Retinal pigment epithelial cell (primary cell): ENCODE data around the gene KCNJ10.

Experiments
- DNase-seq: peaks from one replicate; pipeline ENCODE4 v3.0.0-alpha.2; 2010; ENCODE audit warnings: low read depth
- H3K4me3 ChIP-seq: 2 replicates; pipeline ENCODE4 v1.5.1; 2011; ENCODE audit warnings: mild to moderate bottlenecking, low read length, control low read depth, moderate library complexity
- CTCF ChIP-seq: conservative IDR thresholded peaks from 2 replicates; pipeline ENCODE4 v1.5.1; 2011; ENCODE audit warnings: low read depth, low read length, control low read depth, inconsistent platforms

The KCNJ10 gene

GRCh38 chr1:160082487-160082886 is 12.5 kb upstream of the KCNJ10 start:
- no peak for DNase-seq
- H3K4me3 ChIP-seq, result no peak overlapping the region
- TF ChIP-seq CTCF, result no peak

DNA sequence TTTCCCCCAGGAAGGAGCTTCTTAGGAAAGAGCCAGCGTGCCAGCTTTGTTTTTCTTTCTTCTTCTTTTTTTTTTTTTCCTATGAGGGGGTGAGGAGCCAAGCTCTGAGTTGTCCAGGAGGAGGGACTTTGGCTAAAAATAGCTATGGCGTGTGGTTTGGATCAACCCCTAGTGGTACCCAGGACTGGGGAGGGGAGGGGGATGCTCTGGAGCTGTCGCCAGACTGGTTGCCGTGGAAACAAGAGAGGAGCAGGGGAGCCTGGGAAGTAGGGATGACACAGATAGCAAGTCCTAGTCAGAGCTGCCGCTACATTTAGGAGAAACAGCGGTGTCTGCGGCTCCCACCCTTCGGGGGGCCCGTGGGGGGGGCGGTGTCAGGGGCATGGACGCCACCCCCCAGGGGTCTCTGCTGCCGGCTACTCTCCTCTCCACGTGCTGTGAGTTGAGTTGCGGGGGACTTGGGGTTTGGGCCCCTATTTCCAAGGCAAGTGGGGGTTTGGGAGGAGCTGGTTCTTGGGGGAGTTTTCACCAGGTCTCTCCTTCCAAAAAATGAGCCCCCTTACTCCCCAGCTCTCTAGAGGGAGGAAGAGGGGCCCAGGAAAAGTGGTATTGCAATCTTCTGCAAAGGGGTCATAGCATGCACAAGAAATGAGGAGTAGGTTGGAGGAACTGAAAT is 11.4 kb upstream of the KCNJ10 start, which contains the start of gene KCNJ9:
Gene KCNJ9, plus strand, starts transcription at position 278 of the 676 bp plus-strand sequence. CDS start 2,493 bp downstream, outside the sequence.
- H3K4me3 ChIP-seq, result no peak within 1 kb of the TSS
- TF ChIP-seq CTCF, result no peak
- DNase-seq, result no peak

DNA sequence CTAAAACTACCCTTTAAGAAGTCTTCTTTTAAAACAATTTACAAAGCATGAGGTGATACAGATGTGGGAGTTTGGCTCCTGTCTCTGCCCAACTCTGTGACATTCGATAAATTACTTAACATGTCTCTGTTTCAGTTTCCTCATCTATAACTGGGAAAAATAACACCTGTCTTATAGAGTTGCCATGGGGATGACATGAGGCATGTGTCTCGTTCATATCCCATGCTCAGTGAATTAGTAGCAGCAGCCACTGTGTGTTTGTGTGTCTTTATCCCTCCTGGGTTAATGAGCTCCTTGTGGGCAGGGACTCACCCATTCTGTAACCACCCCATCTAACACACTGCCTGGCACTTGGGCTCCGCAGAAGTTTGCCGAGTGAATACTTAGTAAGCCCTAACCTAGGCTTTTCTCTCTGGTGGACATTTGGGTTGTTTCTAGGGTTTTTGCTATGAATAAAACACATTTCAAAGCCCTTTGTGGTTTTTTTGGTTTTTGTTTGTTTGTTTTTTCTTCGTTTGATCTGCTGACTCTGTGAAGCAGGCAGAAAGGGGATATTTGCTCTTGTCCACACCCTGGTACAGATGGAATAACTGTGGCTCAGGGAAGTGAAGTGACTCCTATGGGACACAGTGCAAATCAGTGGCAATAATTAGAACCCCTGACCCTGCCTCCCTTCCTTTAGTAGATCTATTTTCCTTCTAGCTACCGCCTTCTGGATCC is 10.6 kb upstream of the KCNJ10 start:
- no peak for DNase-seq
- no peak overlapping the region for H3K4me3 ChIP-seq
- no peak for TF ChIP-seq CTCF

DNA sequence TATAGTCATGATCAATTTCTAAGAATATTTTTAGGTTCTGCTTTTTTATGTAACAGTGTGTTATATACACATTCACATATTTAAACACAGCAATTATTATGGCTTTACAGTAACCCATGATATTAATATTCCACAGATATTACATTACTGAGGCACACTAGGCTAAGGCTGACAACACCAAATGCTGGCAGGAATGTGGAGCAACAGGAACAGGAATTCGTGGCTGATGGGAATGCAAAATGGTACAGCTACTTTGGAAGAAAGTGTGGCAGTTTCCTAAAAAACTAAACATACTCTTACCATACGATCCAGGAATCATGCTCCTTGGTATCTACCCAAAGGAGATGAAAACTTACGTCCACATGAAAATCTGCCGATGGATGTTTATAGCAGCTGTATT is 9.5 kb upstream of the KCNJ10 start:
- no peak for TF ChIP-seq CTCF
- no peak overlapping the region for H3K4me3 ChIP-seq
- DNase-seq, result no peak

GRCh38 chr1:160078512-160079195 is 8.7 kb upstream of the KCNJ10 start:
- DNase-seq, result no peak
- H3K4me3 ChIP-seq, result no peak overlapping the region
- peak; percentile 93 for TF ChIP-seq CTCF

DNA sequence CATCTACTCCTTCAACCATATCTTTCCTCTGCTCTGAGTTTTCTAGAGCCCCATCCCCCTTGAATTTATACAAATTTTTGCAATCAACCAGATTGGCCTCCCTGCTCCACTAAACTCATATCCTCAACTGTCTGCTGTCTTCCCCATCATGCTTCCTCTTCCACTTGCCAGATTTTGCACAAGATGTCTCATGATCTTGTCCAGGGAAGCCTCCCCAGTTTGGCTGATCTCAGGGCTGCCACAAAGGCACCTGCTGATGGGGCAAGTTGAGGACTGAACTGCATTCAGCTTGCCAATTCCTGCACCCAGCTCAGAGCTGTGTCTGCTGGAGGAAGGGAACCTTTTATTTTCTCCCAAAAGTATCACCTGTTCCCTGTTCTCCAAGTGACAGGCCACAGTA is 7.5 kb upstream of the KCNJ10 start:
- H3K4me3 ChIP-seq, result no peak overlapping the region
- TF ChIP-seq CTCF, result no peak
- DNase-seq, result no peak

GRCh38 chr1:160076295-160076694 is 6.3 kb upstream of the KCNJ10 start:
- no peak for TF ChIP-seq CTCF
- no peak for DNase-seq
- H3K4me3 ChIP-seq, result no peak overlapping the region
